ENCODE data around the gene LRIG1. TPM values are rescaled to one million over a fixed set of nuclear protein-coding genes. Genes with fewer than 3 reads are reported as not detected.

Gene LRIG1
- total and polyA plus RNA-seq, 2 donors (not counting 1 experiment from before 2014, with no cell fraction given), result 27.9 to 104 TPM

- TF ChIP-seq CTCF (conservative IDR thresholded peaks at IDR 0.05 in 1 of 2, IDR thresholded peaks at IDR 0.05 in 1 of 2; ENCODE audit: low read depth in 1 of 2, low read length in 2 of 2) (no peak), EZH2 (IDR thresholded peaks at IDR 0.05; ENCODE audit: low read length, missing control alignments) (no peak)
Observed at GRCh38 chr3:66338927-66339326, 161.9 kb downstream of the LRIG1 start.

GRCh38 chr3:66336333-66336766 is 164.5 kb downstream of the LRIG1 start:
- H3K9me3 ChIP-seq (ENCODE audit: control insufficient read depth, insufficient read depth, low read depth, low read length), result no peaks in the 10 kb centered on the region

More at GRCh38 chr3:66338927-66339326, 161.9 kb downstream of the LRIG1 start:
- Histone ChIP-seq H3K9me3 (ENCODE audit: control insufficient read depth, insufficient read depth, low read depth, low read length) (no peaks in the 10 kb centered on the region), H3K4me3 (replicated peaks in 1 of 4; ENCODE audit: control extremely low read depth in 1 of 4, insufficient read depth in 1 of 4, low read depth in 3 of 4, low read length in 4 of 4) (no peak overlapping the region), H3K79me2 (ENCODE audit: control insufficient read depth, insufficient read depth, low read length) (no peaks in the 10 kb centered on the region), H3K4me2 (ENCODE audit: extremely low read depth, insufficient read depth, low read length) (no peak overlapping the region), H3K27me3 (ENCODE audit: control insufficient read depth, insufficient read depth, low read length) (no peaks in the 10 kb centered on the region), H2AFZ (ENCODE audit: low read length) (no peak overlapping the region), H3K27ac (ENCODE audit: insufficient read depth, low read length) (no peak overlapping the region), H3K36me3 (ENCODE audit: control insufficient read depth, insufficient read depth, low read length) (no peaks in the 10 kb centered on the region), H4K20me1 (ENCODE audit: control insufficient read depth, extremely low read depth, insufficient read depth, low read length) (no peaks in the 10 kb centered on the region), H3K9ac (ENCODE audit: insufficient read depth, low read length) (no peak overlapping the region), H3K4me1 (ENCODE audit: control insufficient read depth, extremely low read depth, insufficient read depth, low read length) (peaks cover 6% of the 10 kb centered on the region)
- DNase-seq (ENCODE audit: low read depth in 2 of 2), result peak in 1 of 2 donors; percentile 78

GRCh38 chr3:66335671-66336070 is 165.2 kb downstream of the LRIG1 start:
- no peak overlapping the region for H2AFZ ChIP-seq (ENCODE audit: low read length)
- no peaks in the 10 kb centered on the region for H3K9me3 ChIP-seq (ENCODE audit: control insufficient read depth, insufficient read depth, low read depth, low read length)
- H3K9ac ChIP-seq (ENCODE audit: insufficient read depth, low read length), result no peak overlapping the region
- no peaks in the 10 kb centered on the region for H3K27me3 ChIP-seq (ENCODE audit: control insufficient read depth, insufficient read depth, low read length)
- no peaks in the 10 kb centered on the region for H3K36me3 ChIP-seq (ENCODE audit: control insufficient read depth, insufficient read depth, low read length)
- no peak for DNase-seq (ENCODE audit: low read depth in 2 of 2)
- no peak overlapping the region for H3K27ac ChIP-seq (ENCODE audit: insufficient read depth, low read length)
- H4K20me1 ChIP-seq (ENCODE audit: control insufficient read depth, extremely low read depth, insufficient read depth, low read length), result no peaks in the 10 kb centered on the region
- no peak for TF ChIP-seq CTCF (conservative IDR thresholded peaks at IDR 0.05 in 1 of 2, IDR thresholded peaks at IDR 0.05 in 1 of 2; ENCODE audit: low read depth in 1 of 2, low read length in 2 of 2)
- TF ChIP-seq EZH2 (IDR thresholded peaks at IDR 0.05; ENCODE audit: low read length, missing control alignments), result no peak
- H3K4me2 ChIP-seq (ENCODE audit: extremely low read depth, insufficient read depth, low read length), result no peak overlapping the region
- no peaks in the 10 kb centered on the region for H3K79me2 ChIP-seq (ENCODE audit: control insufficient read depth, insufficient read depth, low read length)
- H3K4me1 ChIP-seq (ENCODE audit: control insufficient read depth, extremely low read depth, insufficient read depth, low read length), result peaks cover 6% of the 10 kb centered on the region
- H3K4me3 ChIP-seq (replicated peaks in 1 of 4; ENCODE audit: control extremely low read depth in 1 of 4, insufficient read depth in 1 of 4, low read depth in 3 of 4, low read length in 4 of 4), result no peak overlapping the region

More at GRCh38 chr3:66336333-66336766, 164.5 kb downstream of the LRIG1 start:
- Histone ChIP-seq H3K4me1 (ENCODE audit: control insufficient read depth, extremely low read depth, insufficient read depth, low read length) (peaks cover 6% of the 10 kb centered on the region), H3K27ac (ENCODE audit: insufficient read depth, low read length) (no peak overlapping the region), H3K79me2 (ENCODE audit: control insufficient read depth, insufficient read depth, low read length) (no peaks in the 10 kb centered on the region), H2AFZ (ENCODE audit: low read length) (no peak overlapping the region), H3K4me3 (replicated peaks in 1 of 4; ENCODE audit: control extremely low read depth in 1 of 4, insufficient read depth in 1 of 4, low read depth in 3 of 4, low read length in 4 of 4) (no peak overlapping the region), H3K27me3 (ENCODE audit: control insufficient read depth, insufficient read depth, low read length) (no peaks in the 10 kb centered on the region), H3K36me3 (ENCODE audit: control insufficient read depth, insufficient read depth, low read length) (no peaks in the 10 kb centered on the region), H3K4me2 (ENCODE audit: extremely low read depth, insufficient read depth, low read length) (no peak overlapping the region), H4K20me1 (ENCODE audit: control insufficient read depth, extremely low read depth, insufficient read depth, low read length) (no peaks in the 10 kb centered on the region), H3K9ac (ENCODE audit: insufficient read depth, low read length) (no peak overlapping the region)
- TF ChIP-seq CTCF (conservative IDR thresholded peaks at IDR 0.05 in 1 of 2, IDR thresholded peaks at IDR 0.05 in 1 of 2; ENCODE audit: low read depth in 1 of 2, low read length in 2 of 2) (no peak), EZH2 (IDR thresholded peaks at IDR 0.05; ENCODE audit: low read length, missing control alignments) (no peak)
- peak; percentile 10 to 88 for DNase-seq (ENCODE audit: low read depth in 2 of 2)
